Progenitor cell of endocrine pancreas (in vitro differentiated cells): ENCODE results near the gene BTD. TPM values are rescaled to one million over a fixed set of nuclear protein-coding genes. Genes with fewer than 3 reads are reported as not detected.
A peak's percentile ranks its signal among the peaks of the same experiment; 100 is the strongest.

Experiments used
- DNase-seq: peaks from one replicate; pipeline ENCODE4 v3.0.0; 2021; ENCODE audit warnings: low spot score; ENCODE audit not compliant: unreplicated experiment
- H3K27ac Mint-ChIP-seq: 2 replicates; pipeline ENCODE4 v1.8.0; 2021; ENCODE audit warnings: mild to moderate bottlenecking, moderate library complexity, mixed read lengths
- H3K27me3 Mint-ChIP-seq: 2 replicates; pipeline ENCODE4 v1.8.0; 2021; ENCODE audit warnings: mixed read lengths
- H3K36me3 Mint-ChIP-seq: 2 replicates; pipeline ENCODE4 v1.8.0; 2022; ENCODE audit warnings: mixed read lengths; ENCODE audit not compliant: insufficient read depth
- H3K4me1 Mint-ChIP-seq: 2 replicates; pipeline ENCODE4 v1.8.0; 2021; ENCODE audit warnings: low read depth, mixed read lengths
- H3K4me3 Mint-ChIP-seq: 2 replicates; pipeline ENCODE4 v1.8.0; 2021; ENCODE audit warnings: low read depth, mild to moderate bottlenecking, moderate library complexity, mixed read lengths
- H3K9me3 Mint-ChIP-seq: 2 replicates; pipeline ENCODE4 v1.8.0; 2021; ENCODE audit warnings: low read depth, mixed read lengths
- long read RNA-seq: library from polyadenylated mRNA; unstranded; transcript quantifications from one replicate; pipeline ENCODE4 v2.0.0, GENCODE V29; 2020
- total RNA-seq: library from RNA; stranded (reverse); gene quantifications from 2 replicates; pipeline ENCODE4 v1.2.1, GENCODE V29; 2021
- TF ChIP-seq, protein P1 (sequence below): fragments of 200-600 bp; sonication (generic); IDR thresholded peaks from one replicate; pipeline ENCODE4 v1.5.0; 2021; ENCODE audit warnings: antibody characterized with exemption, mild to moderate bottlenecking; ENCODE audit not compliant: unreplicated experiment

The BTD gene, protein sequence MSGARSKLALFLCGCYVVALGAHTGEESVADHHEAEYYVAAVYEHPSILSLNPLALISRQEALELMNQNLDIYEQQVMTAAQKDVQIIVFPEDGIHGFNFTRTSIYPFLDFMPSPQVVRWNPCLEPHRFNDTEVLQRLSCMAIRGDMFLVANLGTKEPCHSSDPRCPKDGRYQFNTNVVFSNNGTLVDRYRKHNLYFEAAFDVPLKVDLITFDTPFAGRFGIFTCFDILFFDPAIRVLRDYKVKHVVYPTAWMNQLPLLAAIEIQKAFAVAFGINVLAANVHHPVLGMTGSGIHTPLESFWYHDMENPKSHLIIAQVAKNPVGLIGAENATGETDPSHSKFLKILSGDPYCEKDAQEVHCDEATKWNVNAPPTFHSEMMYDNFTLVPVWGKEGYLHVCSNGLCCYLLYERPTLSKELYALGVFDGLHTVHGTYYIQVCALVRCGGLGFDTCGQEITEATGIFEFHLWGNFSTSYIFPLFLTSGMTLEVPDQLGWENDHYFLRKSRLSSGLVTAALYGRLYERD
- total RNA-seq = 26.9 and 28.9 TPM in 2 replicates
- long read RNA-seq, full-length matches to known transcripts = 139 of 155 reads
- long read RNA-seq, partial matches to known transcripts = 8 of 155 reads
- long read RNA-seq, other reads (novel, unspliced or antisense) = 8 of 155 reads

DNA sequence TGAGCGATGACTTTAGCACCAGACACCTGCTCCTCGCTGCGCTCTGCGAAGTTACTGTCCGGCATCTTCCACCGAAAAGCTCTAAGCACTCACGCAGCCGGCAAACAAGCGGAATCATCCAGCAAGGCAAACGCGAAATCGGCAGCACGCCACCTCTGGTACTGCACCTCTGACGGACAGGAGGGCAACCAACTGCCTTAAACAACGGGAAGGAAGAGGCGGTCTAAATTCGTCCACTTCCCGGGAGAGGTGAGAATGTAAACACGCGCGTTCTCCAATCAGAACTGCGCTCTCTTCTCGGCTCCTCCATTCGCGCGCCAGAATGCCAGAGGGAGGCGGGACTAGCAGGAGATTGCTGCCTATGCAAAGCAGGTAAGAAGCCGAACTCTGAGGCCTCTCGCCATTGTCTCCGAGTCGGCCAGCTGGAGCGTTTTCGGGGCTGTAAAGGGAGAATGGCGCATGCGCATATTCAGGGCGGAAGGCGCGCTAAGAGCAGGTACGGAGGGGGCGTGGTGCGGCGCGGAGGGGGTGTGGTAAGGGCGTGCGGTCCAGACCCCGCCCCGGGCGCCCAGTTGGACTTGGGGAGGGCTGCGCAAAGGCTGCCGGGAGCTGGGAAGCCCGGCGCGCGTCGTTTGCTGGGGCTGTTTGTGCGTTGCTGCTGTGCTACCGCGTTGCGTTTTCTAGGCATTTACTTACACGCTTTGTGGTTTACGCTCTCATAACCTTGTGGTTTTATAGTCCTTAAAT, at the start of gene BTD, which contains the start of gene HACL1:
Gene BTD (plus strand): TSS at position 347 of the 747 bp plus-strand sequence. CDS start 33,695 bp downstream, outside the sequence.
Gene HACL1 (minus strand): TSS at position 171 of the 747 bp plus-strand sequence. CDS start 106 bp downstream, at position 65.
- Mint-ChIP-seq H3K9me3 (peaks cover 7% of the 10 kb centered on the region), H3K27me3 (no peaks in the 10 kb centered on the region), H3K27ac (peak within 1 kb of the TSS; percentile 98), H3K4me3 (peak within 1 kb of the TSS; percentile 99), H3K4me1 (peaks cover 26% of the 10 kb centered on the region), H3K36me3 (peaks cover 31% of the 10 kb centered on the region)
- TF ChIP-seq, protein P1, sequence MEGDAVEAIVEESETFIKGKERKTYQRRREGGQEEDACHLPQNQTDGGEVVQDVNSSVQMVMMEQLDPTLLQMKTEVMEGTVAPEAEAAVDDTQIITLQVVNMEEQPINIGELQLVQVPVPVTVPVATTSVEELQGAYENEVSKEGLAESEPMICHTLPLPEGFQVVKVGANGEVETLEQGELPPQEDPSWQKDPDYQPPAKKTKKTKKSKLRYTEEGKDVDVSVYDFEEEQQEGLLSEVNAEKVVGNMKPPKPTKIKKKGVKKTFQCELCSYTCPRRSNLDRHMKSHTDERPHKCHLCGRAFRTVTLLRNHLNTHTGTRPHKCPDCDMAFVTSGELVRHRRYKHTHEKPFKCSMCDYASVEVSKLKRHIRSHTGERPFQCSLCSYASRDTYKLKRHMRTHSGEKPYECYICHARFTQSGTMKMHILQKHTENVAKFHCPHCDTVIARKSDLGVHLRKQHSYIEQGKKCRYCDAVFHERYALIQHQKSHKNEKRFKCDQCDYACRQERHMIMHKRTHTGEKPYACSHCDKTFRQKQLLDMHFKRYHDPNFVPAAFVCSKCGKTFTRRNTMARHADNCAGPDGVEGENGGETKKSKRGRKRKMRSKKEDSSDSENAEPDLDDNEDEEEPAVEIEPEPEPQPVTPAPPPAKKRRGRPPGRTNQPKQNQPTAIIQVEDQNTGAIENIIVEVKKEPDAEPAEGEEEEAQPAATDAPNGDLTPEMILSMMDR = peak; percentile 24
- peak; percentile 96 for DNase-seq

DNA sequence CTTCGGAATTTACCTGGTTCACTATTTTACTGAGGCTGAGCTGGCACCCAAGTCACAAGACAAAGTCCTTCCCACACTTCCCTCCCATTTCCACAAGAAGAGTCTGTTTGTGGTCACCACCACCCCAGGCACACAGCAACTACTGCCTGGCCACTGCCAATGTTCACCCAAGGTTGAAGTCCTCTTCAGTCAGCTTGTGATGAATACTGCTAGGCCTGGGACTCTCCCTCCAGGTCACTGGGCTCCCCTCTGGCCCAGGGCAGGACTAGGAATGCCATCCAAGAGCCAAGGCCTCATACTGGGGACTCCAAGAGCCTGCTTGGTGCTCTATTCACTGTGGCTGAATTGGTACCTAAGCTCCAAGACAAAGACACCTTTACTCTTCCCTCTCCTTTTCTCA, 49.6 kb upstream of the BTD start:
- Mint-ChIP-seq H3K27me3 (no peaks in the 10 kb centered on the region), H3K27ac (no peak overlapping the region), H3K36me3 (peaks cover 24% of the 10 kb centered on the region), H3K4me1 (peaks cover 8% of the 10 kb centered on the region), H3K9me3 (peaks cover 5% of the 10 kb centered on the region), H3K4me3 (no peak overlapping the region)
- no peak for DNase-seq
- TF ChIP-seq, protein P1 = no peak

DNA sequence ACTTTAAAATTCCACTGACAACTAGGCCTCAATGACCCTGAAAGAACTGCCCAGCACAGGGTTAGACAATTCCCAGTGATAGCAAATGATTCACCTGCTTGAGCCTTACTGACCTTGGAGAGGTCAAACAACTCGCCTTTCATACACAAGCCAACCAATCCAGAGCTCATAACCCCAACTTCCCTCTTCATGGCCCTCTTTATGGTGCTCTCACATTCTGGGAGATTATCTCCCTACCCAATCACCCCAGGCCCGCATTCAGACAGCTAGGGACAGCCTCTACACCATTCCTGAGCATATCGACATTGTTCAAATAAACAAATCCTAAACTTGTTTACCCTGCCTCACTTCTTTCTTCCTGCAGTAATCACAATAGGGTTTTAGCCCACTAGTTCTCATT, 47.8 kb upstream of the BTD start:
- Mint-ChIP-seq H3K36me3 (peaks cover 21% of the 10 kb centered on the region), H3K27ac (peak overlapping the region; percentile 85), H3K27me3 (no peaks in the 10 kb centered on the region), H3K9me3 (peaks cover 5% of the 10 kb centered on the region), H3K4me3 (no peak overlapping the region), H3K4me1 (peaks cover 8% of the 10 kb centered on the region)
- no peak for DNase-seq
- TF ChIP-seq, protein P1 = no peak

DNA sequence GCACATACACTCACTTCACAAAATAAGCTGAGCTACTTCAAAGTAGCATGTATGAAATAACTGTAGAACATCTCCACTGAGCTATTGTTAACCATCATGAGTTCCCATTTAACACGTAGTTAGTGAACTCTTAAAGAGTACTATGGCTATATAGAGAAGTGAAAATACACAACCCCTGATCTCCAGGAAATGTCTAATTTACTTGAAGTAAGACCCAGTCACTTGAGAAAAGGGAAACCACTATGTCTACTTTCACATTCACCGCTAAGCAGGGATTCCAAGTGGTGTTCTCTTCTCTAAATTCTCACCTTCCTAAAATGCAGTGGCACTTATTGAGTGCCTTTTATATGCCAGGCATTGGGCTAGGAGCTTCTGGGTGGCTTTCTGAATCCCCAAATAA, 45.0 kb upstream of the BTD start:
- H3K27me3 Mint-ChIP-seq = no peaks in the 10 kb centered on the region
- no peak overlapping the region for H3K27ac Mint-ChIP-seq
- peaks cover 9% of the 10 kb centered on the region for H3K36me3 Mint-ChIP-seq
- TF ChIP-seq, protein P1 = no peak
- H3K4me3 Mint-ChIP-seq = no peak overlapping the region
- no peak for DNase-seq
- peaks cover 8% of the 10 kb centered on the region for H3K4me1 Mint-ChIP-seq
- H3K9me3 Mint-ChIP-seq = no peaks in the 10 kb centered on the region

DNA sequence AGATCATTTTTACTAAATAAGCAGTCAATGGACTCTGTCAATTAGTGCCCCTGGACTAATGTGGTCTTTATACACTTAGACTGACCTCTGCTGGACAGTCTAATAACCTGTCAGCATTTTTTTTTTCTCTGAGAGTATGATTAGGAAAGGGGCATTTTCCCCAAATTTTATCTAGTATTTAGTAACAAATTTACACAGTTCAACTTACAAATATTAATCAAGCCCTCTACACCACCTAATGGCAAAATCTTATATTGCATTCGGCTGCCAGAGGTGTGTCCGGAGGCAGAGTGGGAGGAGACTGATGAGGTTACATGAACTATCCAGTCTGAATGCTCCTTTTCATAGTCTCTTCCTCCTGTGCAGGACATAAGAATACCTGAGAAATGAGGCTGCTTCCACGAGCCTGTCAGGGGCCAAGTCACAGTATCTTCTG, 44.0 kb upstream of the BTD start:
- Mint-ChIP-seq H3K27me3 (no peaks in the 10 kb centered on the region), H3K4me3 (no peak overlapping the region), H3K4me1 (peaks cover 8% of the 10 kb centered on the region), H3K9me3 (no peaks in the 10 kb centered on the region), H3K27ac (no peak overlapping the region), H3K36me3 (peaks cover 7% of the 10 kb centered on the region)
- TF ChIP-seq, protein P1 = peak; percentile 72
- no peak for DNase-seq
